Astrocyte (in vitro differentiated cells and primary cell): ENCODE measurements around the gene PRSS38. TPM values are rescaled to one million over a fixed set of nuclear protein-coding genes. Genes with fewer than 3 reads are reported as not detected.
A peak's percentile ranks its signal among the peaks of the same experiment; 100 is the strongest.

Experiments used
- DNase-seq: peaks from one replicate; pipeline ENCODE4 v3.0.0-alpha.2; 2010; ENCODE audit warnings: low read depth
- FAIRE-seq: peaks from 2 replicates; lab custom pipeline; 2011; peaks lifted over from hg19 to GRCh38; lab: Jason Lieb, UNC
- H2AFZ ChIP-seq: 2 replicates; pipeline ENCODE4 v1.6.0; 2012; ENCODE audit warnings: low read depth, low read length, inconsistent platforms
- H3K27ac ChIP-seq: 2 replicates; pipeline ENCODE4 v1.5.1; 2011; ENCODE audit warnings: low read depth, low read length, inconsistent platforms
- H3K27me3 ChIP-seq: 2 replicates; pipeline ENCODE4 v1.6.0; 2011; ENCODE audit warnings: low read length, inconsistent platforms; ENCODE audit not compliant: insufficient read depth
- H3K36me3 ChIP-seq: 2 replicates; pipeline ENCODE4 v1.5.1; 2011; ENCODE audit warnings: low read length, inconsistent platforms; ENCODE audit not compliant: insufficient read depth
- H3K4me1 ChIP-seq: 2 replicates; pipeline ENCODE4 v1.5.1; 2011; ENCODE audit warnings: low read length, inconsistent platforms; ENCODE audit not compliant: insufficient read depth
- H3K4me2 ChIP-seq: 2 replicates; pipeline ENCODE4 v1.6.0; 2012; ENCODE audit warnings: low read length, inconsistent platforms
- H3K4me3 ChIP-seq: 2 replicates; pipeline ENCODE4 v1.5.1; 2011; ENCODE audit warnings: low read depth, mild to moderate bottlenecking, low read length, inconsistent platforms; ENCODE audit not compliant: insufficient read depth
- H3K79me2 ChIP-seq: 2 replicates; pipeline ENCODE4 v1.6.0; 2012; ENCODE audit warnings: mild to moderate bottlenecking, low read length, inconsistent platforms; ENCODE audit not compliant: insufficient read depth
- H3K9ac ChIP-seq: 2 replicates; pipeline ENCODE4 v1.6.0; 2012; ENCODE audit warnings: mild to moderate bottlenecking, low read length, inconsistent platforms
- H3K9me3 ChIP-seq: 2 replicates; pipeline ENCODE4 v1.5.1; 2012; ENCODE audit warnings: low read depth, mild to moderate bottlenecking, low read length, inconsistent platforms; ENCODE audit not compliant: insufficient read depth
- H4K20me1 ChIP-seq: 2 replicates; pipeline ENCODE4 v1.6.0; 2012; ENCODE audit warnings: low read length, inconsistent platforms; ENCODE audit not compliant: insufficient read depth
- H3K27ac Mint-ChIP-seq: one replicate; pipeline ENCODE4 v1.8.0; 2021; ENCODE audit warnings: mild to moderate bottlenecking, mixed read lengths; ENCODE audit not compliant: unreplicated experiment
- H3K27me3 Mint-ChIP-seq: one replicate; pipeline ENCODE4 v1.8.0; 2021; ENCODE audit warnings: low read depth, mixed read lengths; ENCODE audit not compliant: unreplicated experiment
- H3K36me3 Mint-ChIP-seq: one replicate; pipeline ENCODE4 v1.8.0; 2021; ENCODE audit warnings: low read depth, mixed read lengths; ENCODE audit not compliant: unreplicated experiment
- H3K4me1 Mint-ChIP-seq: one replicate; pipeline ENCODE4 v1.8.0; 2021; ENCODE audit warnings: low read depth, mixed read lengths; ENCODE audit not compliant: unreplicated experiment
- H3K4me3 Mint-ChIP-seq: one replicate; pipeline ENCODE4 v1.8.0; 2021; ENCODE audit warnings: mild to moderate bottlenecking, moderate library complexity, mixed read lengths; ENCODE audit not compliant: unreplicated experiment
- H3K9me3 Mint-ChIP-seq: one replicate; pipeline ENCODE4 v1.8.0; 2021; ENCODE audit warnings: mild to moderate bottlenecking, mixed read lengths; ENCODE audit not compliant: unreplicated experiment
- CTCF ChIP-seq: IDR thresholded peaks from 2 replicates; pipeline ENCODE4 v1.5.1; 2011; ENCODE audit warnings: low read depth, mild to moderate bottlenecking, inconsistent platforms, low read length, moderate library complexity; ENCODE audit not compliant: insufficient read depth
- EZH2 ChIP-seq: IDR thresholded peaks from 2 replicates; pipeline ENCODE4 v1.6.1; 2012; ENCODE audit warnings: mild to moderate bottlenecking, low read length, inconsistent platforms; ENCODE audit not compliant: insufficient read depth
- total RNA-seq: library from RNA; stranded (reverse); gene quantifications from 2 replicates; pipeline ENCODE4 v1.2.1, GENCODE V29; 2021

PRSS38 gene
- total RNA-seq, 1 donor from 2014 or later = not detected

GRCh38 chr1:227792216-227793078 is 23.0 kb upstream of the PRSS38 start:
- no peak overlapping the region for H3K4me3 ChIP-seq
- H3K27ac Mint-ChIP-seq = no peak overlapping the region
- peaks cover 16% of the 10 kb centered on the region for H3K27me3 Mint-ChIP-seq
- no peaks in the 10 kb centered on the region for H3K9me3 Mint-ChIP-seq
- H4K20me1 ChIP-seq = no peaks in the 10 kb centered on the region
- H3K4me3 Mint-ChIP-seq = no peak overlapping the region
- peaks cover 4% of the 10 kb centered on the region for H3K4me1 Mint-ChIP-seq
- no peaks in the 10 kb centered on the region for H3K36me3 Mint-ChIP-seq
- H3K27ac ChIP-seq = no peak overlapping the region
- FAIRE-seq (no peak), DNase-seq (no peak)
- no peak overlapping the region for H3K9ac ChIP-seq
- no peaks in the 10 kb centered on the region for H3K27me3 ChIP-seq
- no peaks in the 10 kb centered on the region for H3K36me3 ChIP-seq
- H3K4me1 ChIP-seq = peaks cover 29% of the 10 kb centered on the region
- H3K4me2 ChIP-seq = no peak overlapping the region
- no peaks in the 10 kb centered on the region for H3K9me3 ChIP-seq
- no peak overlapping the region for H2AFZ ChIP-seq
- TF ChIP-seq EZH2 (no peak), CTCF (no peak)
- H3K79me2 ChIP-seq = no peaks in the 10 kb centered on the region

GRCh38 chr1:227793079-227793947 is 22.2 kb upstream of the PRSS38 start:
- DNase-seq (no peak), FAIRE-seq (no peak)
- no peaks in the 10 kb centered on the region for H3K79me2 ChIP-seq
- Mint-ChIP-seq H3K4me3 (no peak overlapping the region), H3K36me3 (no peaks in the 10 kb centered on the region), H3K9me3 (no peaks in the 10 kb centered on the region), H3K27ac (no peak overlapping the region), H3K27me3 (peaks cover 17% of the 10 kb centered on the region), H3K4me1 (peaks cover 4% of the 10 kb centered on the region)
- peaks cover 2% of the 10 kb centered on the region for H3K27me3 ChIP-seq
- no peaks in the 10 kb centered on the region for H4K20me1 ChIP-seq
- H3K4me2 ChIP-seq = peak overlapping the region; percentile 77
- H3K27ac ChIP-seq = peak overlapping the region; percentile 13
- no peaks in the 10 kb centered on the region for H3K36me3 ChIP-seq
- H3K4me3 ChIP-seq = no peak overlapping the region
- TF ChIP-seq EZH2 = no peak
- TF ChIP-seq CTCF = no peak
- H3K9me3 ChIP-seq = no peaks in the 10 kb centered on the region
- peaks cover 26% of the 10 kb centered on the region for H3K4me1 ChIP-seq
- peak overlapping the region; percentile 30 for H3K9ac ChIP-seq
- H2AFZ ChIP-seq = no peak overlapping the region
